Psoas muscle (tissue), 8 donors: ENCODE data around the gene IFIT2. TPM values are rescaled to one million over a fixed set of nuclear protein-coding genes. Genes with fewer than 3 reads are reported as not detected.

Source experiments
- ATAC-seq, 4 donors: fragments of 200-7000 bp; cut with Tn5 transposase; one replicate each; pipeline ENCODE4 v1.9.1; 2020; ENCODE audit warnings: moderate library complexity in 3 of 4, mild to moderate bottlenecking in 2 of 4
- DNase-seq, 2 donors: peaks; one replicate each; pipeline ENCODE4 v3.0.0-alpha.2; 2020
- H3K27ac ChIP-seq: fragments of 200-600 bp; one replicate; pipeline ENCODE4 v1.8.0; 2022
- H3K27me3 ChIP-seq, 3 donors: fragments of 200-600 bp in 1 of 3; one replicate each; pipeline versions ENCODE4 v1.6.1 to v1.8.0; 2013 to 2022; ENCODE audit warnings: low read length in 2 of 3, mild to moderate bottlenecking in 2 of 3, moderate library complexity in 1 of 3; ENCODE audit not compliant: insufficient read depth in 3 of 3
- H3K36me3 ChIP-seq, 2 donors: fragments of 200-600 bp in 1 of 2; one replicate each; pipeline versions ENCODE4 v1.6.1 to v1.8.0; 2013 to 2022; ENCODE audit warnings: low read depth in 1 of 2, mild to moderate bottlenecking in 1 of 2, moderate library complexity in 1 of 2; ENCODE audit not compliant: insufficient read depth in 1 of 2
- H3K4me1 ChIP-seq: fragments of 200-600 bp; one replicate; pipeline ENCODE4 v1.8.0; 2022
- H3K4me3 ChIP-seq: fragments of 200-600 bp; one replicate; pipeline ENCODE4 v1.8.0; 2022; ENCODE audit warnings: mild to moderate bottlenecking
- H3K9me3 ChIP-seq: fragments of 200-600 bp; one replicate; pipeline ENCODE4 v1.8.0; 2022
- WGBS, 3 donors: extraction: QIAGEN DNeasy Blood & Tissue Kit; methylation state at CpG; one replicate each; pipeline versions ENCODE4 v1.1.6 to v1.1.7; 2013; 5-methylcytosine and 5-hydroxymethylcytosine counted together
- intact Hi-C, 2 donors: fragments of 100-400 bp; cut with DNase I; formaldehyde crosslinking; loops; one replicate each; pipeline versions ENCODE4 v1.11.0 to v1.14.2; 2022
- polyA plus RNA-seq, 3 donors: library from polyadenylated mRNA; stranded (reverse); fragments of 200-250 nt; gene quantifications; one replicate each; pipeline ENCODE4 v1.2.3, GENCODE V29; 2013
- total RNA-seq, 4 donors: library from RNA; stranded (reverse); fragmentation: NEBNext Ultra II Directional in 2 of 4; extraction: Animal tissue kit (Norgen Biotek cat#: 25700) in 2 of 4; gene quantifications; one replicate each; pipeline versions ENCODE4 v1.2.1 to v1.2.4, GENCODE V29; 2021 to 2023
- TF ChIP-seq, protein P1 (sequence below): fragments of 200-600 bp; IDR thresholded peaks from one replicate; pipeline ENCODE4 v1.8.0; 2022; ENCODE audit warnings: antibody characterized with exemption
- donor health status: healthy with polysubstance abuse.
- donor health status: DM: no; HTN: no; CAD: no; lungs with moderate emphysema.
- donor health status: Bipolar disorder and iron deficiency.
- donor health status: healthy.
- donor health status: DM: yes; HTN: yes; CAD: no.
- donor health status: DM: no; HTN: no; CAD: no.
- donor health status: DM: no; HTN: no; CAD: no.
- donor health status: DM: yes; HTN: yes; CAD: no.

Gene IFIT2
- total and polyA plus RNA-seq, 7 donors: 1.2 to 4.2 (median 1.3) TPM

DNA sequence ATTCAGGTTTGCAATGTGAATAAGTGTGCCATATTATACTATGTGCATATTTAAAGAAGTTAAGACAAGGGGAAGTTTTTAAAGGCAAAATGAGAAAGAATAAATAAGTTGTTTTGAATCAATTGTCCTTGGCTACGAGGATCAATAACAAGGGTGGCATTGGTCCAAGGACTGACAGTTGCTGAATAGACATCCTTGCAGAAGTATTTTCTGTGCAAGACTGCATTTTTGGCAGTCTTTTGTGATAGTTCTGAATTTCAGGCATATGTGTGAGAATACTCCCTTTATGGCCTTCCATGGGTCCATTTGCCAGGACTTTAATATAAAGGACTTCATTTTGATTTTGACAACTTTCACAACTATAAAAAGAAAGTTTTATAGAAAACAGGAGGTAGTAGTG is 44.9 kb upstream of the IFIT2 start:
- no peaks in the 10 kb centered on the region for H3K9me3 ChIP-seq
- H3K27me3 ChIP-seq: no peaks in the 10 kb centered on the region
- H3K4me3 ChIP-seq: no peak overlapping the region
- DNase-seq: no peak
- 53 to 63% (median 56%) methylated on average over 1 of the region's 1 CpG for WGBS, 3 donors
- H3K27ac ChIP-seq: no peak overlapping the region
- peaks cover 9% of the 10 kb centered on the region for H3K4me1 ChIP-seq
- no peaks in the 10 kb centered on the region for H3K36me3 ChIP-seq
- TF ChIP-seq, protein P1, sequence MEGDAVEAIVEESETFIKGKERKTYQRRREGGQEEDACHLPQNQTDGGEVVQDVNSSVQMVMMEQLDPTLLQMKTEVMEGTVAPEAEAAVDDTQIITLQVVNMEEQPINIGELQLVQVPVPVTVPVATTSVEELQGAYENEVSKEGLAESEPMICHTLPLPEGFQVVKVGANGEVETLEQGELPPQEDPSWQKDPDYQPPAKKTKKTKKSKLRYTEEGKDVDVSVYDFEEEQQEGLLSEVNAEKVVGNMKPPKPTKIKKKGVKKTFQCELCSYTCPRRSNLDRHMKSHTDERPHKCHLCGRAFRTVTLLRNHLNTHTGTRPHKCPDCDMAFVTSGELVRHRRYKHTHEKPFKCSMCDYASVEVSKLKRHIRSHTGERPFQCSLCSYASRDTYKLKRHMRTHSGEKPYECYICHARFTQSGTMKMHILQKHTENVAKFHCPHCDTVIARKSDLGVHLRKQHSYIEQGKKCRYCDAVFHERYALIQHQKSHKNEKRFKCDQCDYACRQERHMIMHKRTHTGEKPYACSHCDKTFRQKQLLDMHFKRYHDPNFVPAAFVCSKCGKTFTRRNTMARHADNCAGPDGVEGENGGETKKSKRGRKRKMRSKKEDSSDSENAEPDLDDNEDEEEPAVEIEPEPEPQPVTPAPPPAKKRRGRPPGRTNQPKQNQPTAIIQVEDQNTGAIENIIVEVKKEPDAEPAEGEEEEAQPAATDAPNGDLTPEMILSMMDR: no peak
- no peak for ATAC-seq
- intact Hi-C loops: no loop called here

DNA sequence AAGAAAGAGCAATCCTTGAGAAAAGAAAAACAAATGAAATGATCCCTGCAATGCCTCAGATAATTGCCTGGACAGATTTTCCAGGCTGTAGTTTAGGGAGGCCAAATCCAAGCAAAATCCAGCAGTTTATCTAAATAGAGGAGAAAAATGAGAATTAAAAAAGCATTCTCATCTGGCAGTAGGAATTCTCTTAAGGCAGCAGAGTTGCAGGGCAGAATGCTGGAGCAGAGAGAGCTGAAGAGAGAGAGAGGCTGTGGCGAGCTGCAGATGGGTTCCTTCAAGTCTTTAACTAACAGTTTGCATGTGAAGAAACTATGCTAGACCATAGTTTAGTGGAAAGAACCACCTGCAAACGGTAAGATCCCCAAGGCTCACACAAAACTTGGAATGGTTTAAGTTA is 44.3 kb upstream of the IFIT2 start:
- H3K4me3 ChIP-seq: no peak overlapping the region
- no peaks in the 10 kb centered on the region for H3K27me3 ChIP-seq
- H3K27ac ChIP-seq: no peak overlapping the region
- 41 to 52% (median 46%) methylated on average over 2 of the region's 2 CpGs for WGBS, 3 donors
- ATAC-seq: no peak
- H3K9me3 ChIP-seq: no peaks in the 10 kb centered on the region
- TF ChIP-seq, protein P1: no peak
- peaks cover 9% of the 10 kb centered on the region for H3K4me1 ChIP-seq
- no peaks in the 10 kb centered on the region for H3K36me3 ChIP-seq
- no peak for DNase-seq
- intact Hi-C loops: no loop called here

DNA sequence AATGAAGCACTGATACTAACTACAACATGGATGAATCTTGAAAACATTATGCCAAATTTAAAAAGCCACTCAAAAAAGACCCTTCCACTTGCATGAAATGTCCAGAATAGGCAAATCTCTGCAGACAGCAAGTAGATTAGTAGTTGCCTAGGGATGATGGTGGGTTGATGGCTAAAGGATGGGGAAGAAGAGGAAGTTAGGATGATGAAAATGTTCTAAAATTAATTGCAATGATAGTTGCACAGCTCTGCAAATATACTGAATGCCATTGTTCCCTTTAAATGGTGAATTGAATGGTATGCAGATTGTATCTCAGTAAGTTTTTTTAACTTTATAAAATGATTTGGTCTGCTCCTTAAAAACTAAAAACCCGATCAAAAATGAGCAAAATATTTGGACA is 43.0 kb upstream of the IFIT2 start:
- H3K27me3 ChIP-seq: no peaks in the 10 kb centered on the region
- H3K4me1 ChIP-seq: peaks cover 14% of the 10 kb centered on the region
- TF ChIP-seq, protein P1: no peak
- 75 to 88% (median 83%) methylated on average over 1 of the region's 1 CpG for WGBS, 3 donors
- intact Hi-C loops: no loop called here
- H3K9me3 ChIP-seq: no peaks in the 10 kb centered on the region
- no peak overlapping the region for H3K27ac ChIP-seq
- no peak for ATAC-seq
- no peak overlapping the region for H3K4me3 ChIP-seq
- H3K36me3 ChIP-seq: no peaks in the 10 kb centered on the region
- no peak for DNase-seq

DNA sequence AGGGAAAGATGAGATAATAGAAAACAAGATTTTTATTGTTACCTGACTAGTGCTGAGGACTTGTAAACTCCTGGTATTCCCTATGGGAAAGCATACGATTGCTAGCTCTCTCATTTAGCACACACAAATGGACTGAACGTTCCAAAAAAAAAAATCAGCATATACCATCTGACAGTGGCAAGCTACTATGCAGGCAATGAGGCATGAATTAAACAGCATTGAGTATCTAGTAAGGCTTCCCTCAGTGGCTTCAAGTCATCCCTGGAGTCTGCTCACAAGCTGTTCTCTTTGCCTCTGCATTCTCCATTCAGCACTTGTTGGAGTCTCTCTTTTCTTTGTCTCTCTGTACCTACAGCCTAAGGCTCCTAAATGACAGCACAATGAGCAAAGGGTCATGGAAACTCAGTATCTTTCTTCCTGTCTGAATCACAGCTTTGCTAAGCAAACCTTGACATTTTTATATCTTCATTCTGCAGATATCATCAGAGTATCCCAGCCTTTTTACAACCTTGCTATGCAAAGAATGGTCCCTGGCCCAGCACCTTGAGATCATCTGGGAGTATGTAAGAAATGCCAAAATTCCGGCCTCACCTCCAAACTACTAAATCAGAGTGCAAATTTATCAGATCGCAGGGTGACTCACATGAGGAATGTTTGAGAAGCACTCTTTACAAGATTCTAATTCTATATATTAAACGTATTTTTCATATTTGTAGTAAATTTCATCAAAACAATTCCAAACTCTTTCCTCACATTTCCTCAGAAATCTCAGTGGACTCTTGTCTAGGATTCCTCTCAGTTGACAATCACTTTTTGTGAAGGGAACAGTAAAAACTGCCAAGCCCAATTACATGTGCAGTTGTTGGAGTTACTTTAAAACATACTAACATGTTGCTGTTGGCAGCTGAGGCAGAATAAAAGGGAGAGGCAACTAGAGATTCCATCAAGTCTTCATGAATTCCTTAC is 39.5 kb upstream of the IFIT2 start:
- ATAC-seq: no peak
- no peak for DNase-seq
- no peak overlapping the region for H3K27ac ChIP-seq
- no peaks in the 10 kb centered on the region for H3K9me3 ChIP-seq
- 67 to 84% (median 77%) methylated on average over 5 of the region's 5 CpGs for WGBS, 3 donors
- H3K36me3 ChIP-seq: no peaks in the 10 kb centered on the region
- intact Hi-C loops: no loop called here
- TF ChIP-seq, protein P1: no peak
- no peaks in the 10 kb centered on the region for H3K27me3 ChIP-seq
- H3K4me3 ChIP-seq: no peak overlapping the region
- H3K4me1 ChIP-seq: peaks cover 15% of the 10 kb centered on the region
